WTC11 (cell line): ENCODE measurements around the gene LAMA2. TPM values are rescaled to one million over a fixed set of nuclear protein-coding genes. Genes with fewer than 3 reads are reported as not detected.

Experiments
- ATAC-seq: fragments of 200-7000 bp; cut with Tn5 transposase; 2 replicates; pipeline ENCODE4 v1.10.0; 2021; ENCODE audit warnings: mild to moderate bottlenecking, moderate library complexity
- CTCF ChIA-PET: fragments of 300-600 bp; sonication (Branson Sonifier 250); formaldehyde crosslinking; loops from one replicate; lab custom pipeline; 2021; ENCODE audit warnings: antibody characterized with exemption; lab: Charles Lee
- POLR2A ChIA-PET: fragments of 350-600 bp; sonication (Branson Sonifier 250); formaldehyde crosslinking; loops from one replicate; lab custom pipeline; 2021; ENCODE audit warnings: antibody characterized with exemption; lab: Charles Lee
- DNase-seq: peaks from one replicate; pipeline ENCODE4 v3.0.0; 2021; ENCODE audit warnings: low spot score
- H3K27ac Mint-ChIP-seq: 2 replicates; pipeline ENCODE4 v1.8.0; 2021; ENCODE audit warnings: mixed read lengths
- H3K27me3 Mint-ChIP-seq: 2 replicates; pipeline ENCODE4 v1.8.0; 2021; ENCODE audit warnings: low read depth, mild to moderate bottlenecking, moderate library complexity, mixed read lengths
- H3K36me3 Mint-ChIP-seq: 2 replicates; pipeline ENCODE4 v1.8.0; 2021; ENCODE audit warnings: mixed read lengths
- H3K4me1 Mint-ChIP-seq: 2 replicates; pipeline ENCODE4 v1.8.0; 2022; ENCODE audit warnings: mixed read lengths
- H3K4me3 Mint-ChIP-seq: 2 replicates; pipeline ENCODE4 v1.8.0; 2021; ENCODE audit warnings: mild to moderate bottlenecking, moderate library complexity, mixed read lengths
- H3K9me3 Mint-ChIP-seq: 2 replicates; pipeline ENCODE4 v1.8.0; 2021; ENCODE audit warnings: mixed read lengths
- CBFB ChIP-seq: sonication (generic); formaldehyde crosslinking; IDR thresholded peaks from 2 replicates; pipeline ENCODE4 v1.8.1; 2022; ENCODE audit warnings: mild to moderate bottlenecking, low read depth, missing genetic modification reagents
- ETV6 ChIP-seq: sonication (generic); formaldehyde crosslinking; IDR thresholded peaks from 2 replicates; pipeline ENCODE4 v1.8.1; 2022; ENCODE audit warnings: mild to moderate bottlenecking, missing genetic modification reagents
- FOXK1 ChIP-seq: sonication (generic); formaldehyde crosslinking; IDR thresholded peaks from 2 replicates; pipeline ENCODE4 v1.8.0; 2022; ENCODE audit warnings: mild to moderate bottlenecking, moderate library complexity, missing genetic modification reagents
- HMGA2 ChIP-seq: fragments of 250-450 bp; sonication (Bioruptor Pico); IDR thresholded peaks from 2 replicates; pipeline ENCODE4 v1.4.0; 2021; ENCODE audit warnings: mild to moderate bottlenecking, moderate library complexity
- JAZF1 ChIP-seq: fragments of 250-450 bp; sonication (Bioruptor Pico); IDR thresholded peaks from 2 replicates; pipeline ENCODE4 v1.9.0; 2021; ENCODE audit warnings: moderate library complexity, mild to moderate bottlenecking, inconsistent platforms
- RORB ChIP-seq: fragments of 250-450 bp; sonication (Bioruptor Pico); IDR thresholded peaks from 2 replicates; pipeline ENCODE4 v1.9.0; 2021; ENCODE audit warnings: mild to moderate bottlenecking
- ZBTB21 ChIP-seq: sonication (generic); formaldehyde crosslinking; IDR thresholded peaks from 2 replicates; pipeline ENCODE4 v1.8.1; 2023; ENCODE audit warnings: mild to moderate bottlenecking, missing genetic modification reagents, borderline replicate concordance
- ZNF423 ChIP-seq: fragments of 250-450 bp; sonication (Bioruptor Pico); IDR thresholded peaks from 2 replicates; pipeline ENCODE4 v2.1.2; 2022; ENCODE audit warnings: mild to moderate bottlenecking, moderate library complexity
- total RNA-seq: library from RNA; stranded (reverse); gene quantifications from 3 replicates; pipeline ENCODE4 v1.2.3, GENCODE V29; 2021
- TF ChIP-seq, protein P1 (sequence below): sonication (generic); formaldehyde crosslinking; IDR thresholded peaks from 2 replicates; pipeline ENCODE4 v1.8.0; 2022; ENCODE audit warnings: mild to moderate bottlenecking, missing genetic modification reagents
- TF ChIP-seq, protein P2 (sequence below): sonication (generic); formaldehyde crosslinking; IDR thresholded peaks from 2 replicates; pipeline ENCODE4 v1.8.0; 2022; ENCODE audit warnings: mild to moderate bottlenecking, missing genetic modification reagents
- TF ChIP-seq, protein P3 (sequence below): fragments of 200-600 bp; IDR thresholded peaks from 2 replicates; pipeline ENCODE4 v1.8.0; 2022; ENCODE audit warnings: antibody characterized with exemption
- TF ChIP-seq, protein P4 (sequence below): fragments of 250-450 bp; sonication (Bioruptor Pico); IDR thresholded peaks from 2 replicates; pipeline ENCODE4 v1.9.0; 2021; ENCODE audit warnings: mild to moderate bottlenecking, borderline replicate concordance
- TF ChIP-seq, protein P5 (sequence below): sonication (generic); formaldehyde crosslinking; IDR thresholded peaks from 2 replicates; pipeline ENCODE4 v1.8.1; 2022; ENCODE audit warnings: mild to moderate bottlenecking, moderate library complexity, missing genetic modification reagents
- TF ChIP-seq, protein P6 (sequence below): sonication (generic); formaldehyde crosslinking; IDR thresholded peaks from 2 replicates; pipeline ENCODE4 v1.8.1; 2023; ENCODE audit warnings: mild to moderate bottlenecking, missing genetic modification reagents
- TF ChIP-seq, protein P7 (sequence below): sonication (generic); formaldehyde crosslinking; conservative IDR thresholded peaks from 2 replicates; pipeline ENCODE4 v1.8.1; 2023; ENCODE audit warnings: mild to moderate bottlenecking, low read depth, missing genetic modification reagents, moderate library complexity
- TF ChIP-seq, protein P8 (sequence below): sonication (generic); formaldehyde crosslinking; IDR thresholded peaks from 2 replicates; pipeline ENCODE4 v1.8.0; 2023; ENCODE audit warnings: mild to moderate bottlenecking, missing genetic modification reagents

The LAMA2 gene
- total RNA-seq, 1 experiment from 2014 or later, result 6.6 TPM

DNA sequence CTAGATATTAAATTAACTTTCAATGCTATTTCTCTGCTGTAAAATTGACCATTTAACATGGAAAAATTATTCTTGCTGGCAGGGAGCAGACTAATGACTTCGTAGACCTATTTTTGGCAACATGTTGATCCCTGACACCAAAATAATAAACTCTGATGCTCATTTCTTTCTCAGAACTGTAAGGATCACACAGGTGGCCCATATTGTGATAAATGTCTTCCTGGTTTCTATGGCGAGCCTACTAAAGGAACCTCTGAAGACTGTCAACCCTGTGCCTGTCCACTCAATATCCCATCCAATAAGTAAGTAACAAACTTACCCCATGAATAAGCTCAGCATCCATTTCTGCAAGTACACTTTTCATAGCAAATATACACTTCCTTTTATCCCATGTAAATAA lies 387.5 kb downstream of the LAMA2 start (continued):
- TF ChIP-seq, protein P1, sequence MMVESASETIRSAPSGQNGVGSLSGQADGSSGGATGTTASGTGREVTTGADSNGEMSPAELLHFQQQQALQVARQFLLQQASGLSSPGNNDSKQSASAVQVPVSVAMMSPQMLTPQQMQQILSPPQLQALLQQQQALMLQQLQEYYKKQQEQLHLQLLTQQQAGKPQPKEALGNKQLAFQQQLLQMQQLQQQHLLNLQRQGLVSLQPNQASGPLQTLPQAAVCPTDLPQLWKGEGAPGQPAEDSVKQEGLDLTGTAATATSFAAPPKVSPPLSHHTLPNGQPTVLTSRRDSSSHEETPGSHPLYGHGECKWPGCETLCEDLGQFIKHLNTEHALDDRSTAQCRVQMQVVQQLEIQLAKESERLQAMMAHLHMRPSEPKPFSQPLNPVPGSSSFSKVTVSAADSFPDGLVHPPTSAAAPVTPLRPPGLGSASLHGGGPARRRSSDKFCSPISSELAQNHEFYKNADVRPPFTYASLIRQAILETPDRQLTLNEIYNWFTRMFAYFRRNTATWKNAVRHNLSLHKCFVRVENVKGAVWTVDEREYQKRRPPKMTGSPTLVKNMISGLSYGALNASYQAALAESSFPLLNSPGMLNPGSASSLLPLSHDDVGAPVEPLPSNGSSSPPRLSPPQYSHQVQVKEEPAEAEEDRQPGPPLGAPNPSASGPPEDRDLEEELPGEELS (CRISPR knock-in tag), result no peak
- TF ChIP-seq, protein P2, sequence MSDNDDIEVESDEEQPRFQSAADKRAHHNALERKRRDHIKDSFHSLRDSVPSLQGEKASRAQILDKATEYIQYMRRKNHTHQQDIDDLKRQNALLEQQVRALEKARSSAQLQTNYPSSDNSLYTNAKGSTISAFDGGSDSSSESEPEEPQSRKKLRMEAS (CRISPR knock-in tag), result no peak
- no peak for TF ChIP-seq ETV6 (CRISPR knock-in tag)

DNA sequence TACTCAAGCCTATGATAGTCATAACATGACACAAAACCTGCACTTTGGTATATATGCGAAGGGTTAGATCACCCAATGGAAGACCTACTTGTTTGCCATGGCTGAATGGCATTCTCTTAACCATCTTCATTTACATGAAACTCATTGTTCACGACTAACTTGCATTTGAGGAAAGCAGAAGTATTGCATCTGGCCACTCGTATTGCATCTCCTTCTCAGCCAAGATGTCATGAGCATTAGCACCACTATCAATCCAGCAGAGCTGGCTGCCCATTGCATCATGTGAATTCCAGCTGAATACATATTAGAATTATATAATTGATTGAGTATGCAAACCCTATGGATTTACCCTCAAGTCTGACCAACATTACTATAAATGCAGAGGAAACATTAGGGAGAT lies 390.2 kb downstream of the LAMA2 start:
- CTCF ChIA-PET, result no interaction called here
- ATAC-seq (peak; percentile 44), DNase-seq (no peak)
- TF ChIP-seq, protein P3, sequence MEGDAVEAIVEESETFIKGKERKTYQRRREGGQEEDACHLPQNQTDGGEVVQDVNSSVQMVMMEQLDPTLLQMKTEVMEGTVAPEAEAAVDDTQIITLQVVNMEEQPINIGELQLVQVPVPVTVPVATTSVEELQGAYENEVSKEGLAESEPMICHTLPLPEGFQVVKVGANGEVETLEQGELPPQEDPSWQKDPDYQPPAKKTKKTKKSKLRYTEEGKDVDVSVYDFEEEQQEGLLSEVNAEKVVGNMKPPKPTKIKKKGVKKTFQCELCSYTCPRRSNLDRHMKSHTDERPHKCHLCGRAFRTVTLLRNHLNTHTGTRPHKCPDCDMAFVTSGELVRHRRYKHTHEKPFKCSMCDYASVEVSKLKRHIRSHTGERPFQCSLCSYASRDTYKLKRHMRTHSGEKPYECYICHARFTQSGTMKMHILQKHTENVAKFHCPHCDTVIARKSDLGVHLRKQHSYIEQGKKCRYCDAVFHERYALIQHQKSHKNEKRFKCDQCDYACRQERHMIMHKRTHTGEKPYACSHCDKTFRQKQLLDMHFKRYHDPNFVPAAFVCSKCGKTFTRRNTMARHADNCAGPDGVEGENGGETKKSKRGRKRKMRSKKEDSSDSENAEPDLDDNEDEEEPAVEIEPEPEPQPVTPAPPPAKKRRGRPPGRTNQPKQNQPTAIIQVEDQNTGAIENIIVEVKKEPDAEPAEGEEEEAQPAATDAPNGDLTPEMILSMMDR, result no peak
- TF ChIP-seq, protein P1 (CRISPR knock-in tag), result no peak
- TF ChIP-seq, protein P4, sequence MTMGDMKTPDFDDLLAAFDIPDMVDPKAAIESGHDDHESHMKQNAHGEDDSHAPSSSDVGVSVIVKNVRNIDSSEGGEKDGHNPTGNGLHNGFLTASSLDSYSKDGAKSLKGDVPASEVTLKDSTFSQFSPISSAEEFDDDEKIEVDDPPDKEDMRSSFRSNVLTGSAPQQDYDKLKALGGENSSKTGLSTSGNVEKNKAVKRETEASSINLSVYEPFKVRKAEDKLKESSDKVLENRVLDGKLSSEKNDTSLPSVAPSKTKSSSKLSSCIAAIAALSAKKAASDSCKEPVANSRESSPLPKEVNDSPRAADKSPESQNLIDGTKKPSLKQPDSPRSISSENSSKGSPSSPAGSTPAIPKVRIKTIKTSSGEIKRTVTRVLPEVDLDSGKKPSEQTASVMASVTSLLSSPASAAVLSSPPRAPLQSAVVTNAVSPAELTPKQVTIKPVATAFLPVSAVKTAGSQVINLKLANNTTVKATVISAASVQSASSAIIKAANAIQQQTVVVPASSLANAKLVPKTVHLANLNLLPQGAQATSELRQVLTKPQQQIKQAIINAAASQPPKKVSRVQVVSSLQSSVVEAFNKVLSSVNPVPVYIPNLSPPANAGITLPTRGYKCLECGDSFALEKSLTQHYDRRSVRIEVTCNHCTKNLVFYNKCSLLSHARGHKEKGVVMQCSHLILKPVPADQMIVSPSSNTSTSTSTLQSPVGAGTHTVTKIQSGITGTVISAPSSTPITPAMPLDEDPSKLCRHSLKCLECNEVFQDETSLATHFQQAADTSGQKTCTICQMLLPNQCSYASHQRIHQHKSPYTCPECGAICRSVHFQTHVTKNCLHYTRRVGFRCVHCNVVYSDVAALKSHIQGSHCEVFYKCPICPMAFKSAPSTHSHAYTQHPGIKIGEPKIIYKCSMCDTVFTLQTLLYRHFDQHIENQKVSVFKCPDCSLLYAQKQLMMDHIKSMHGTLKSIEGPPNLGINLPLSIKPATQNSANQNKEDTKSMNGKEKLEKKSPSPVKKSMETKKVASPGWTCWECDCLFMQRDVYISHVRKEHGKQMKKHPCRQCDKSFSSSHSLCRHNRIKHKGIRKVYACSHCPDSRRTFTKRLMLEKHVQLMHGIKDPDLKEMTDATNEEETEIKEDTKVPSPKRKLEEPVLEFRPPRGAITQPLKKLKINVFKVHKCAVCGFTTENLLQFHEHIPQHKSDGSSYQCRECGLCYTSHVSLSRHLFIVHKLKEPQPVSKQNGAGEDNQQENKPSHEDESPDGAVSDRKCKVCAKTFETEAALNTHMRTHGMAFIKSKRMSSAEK, result no peak
- TF ChIP-seq, protein P5, sequence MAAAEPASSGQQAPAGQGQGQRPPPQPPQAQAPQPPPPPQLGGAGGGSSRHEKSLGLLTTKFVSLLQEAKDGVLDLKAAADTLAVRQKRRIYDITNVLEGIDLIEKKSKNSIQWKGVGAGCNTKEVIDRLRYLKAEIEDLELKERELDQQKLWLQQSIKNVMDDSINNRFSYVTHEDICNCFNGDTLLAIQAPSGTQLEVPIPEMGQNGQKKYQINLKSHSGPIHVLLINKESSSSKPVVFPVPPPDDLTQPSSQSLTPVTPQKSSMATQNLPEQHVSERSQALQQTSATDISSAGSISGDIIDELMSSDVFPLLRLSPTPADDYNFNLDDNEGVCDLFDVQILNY, result no peak
- no peak for TF ChIP-seq FOXK1 (CRISPR knock-in tag)
- TF ChIP-seq CBFB (CRISPR knock-in tag), result no peak
- TF ChIP-seq, protein P6, sequence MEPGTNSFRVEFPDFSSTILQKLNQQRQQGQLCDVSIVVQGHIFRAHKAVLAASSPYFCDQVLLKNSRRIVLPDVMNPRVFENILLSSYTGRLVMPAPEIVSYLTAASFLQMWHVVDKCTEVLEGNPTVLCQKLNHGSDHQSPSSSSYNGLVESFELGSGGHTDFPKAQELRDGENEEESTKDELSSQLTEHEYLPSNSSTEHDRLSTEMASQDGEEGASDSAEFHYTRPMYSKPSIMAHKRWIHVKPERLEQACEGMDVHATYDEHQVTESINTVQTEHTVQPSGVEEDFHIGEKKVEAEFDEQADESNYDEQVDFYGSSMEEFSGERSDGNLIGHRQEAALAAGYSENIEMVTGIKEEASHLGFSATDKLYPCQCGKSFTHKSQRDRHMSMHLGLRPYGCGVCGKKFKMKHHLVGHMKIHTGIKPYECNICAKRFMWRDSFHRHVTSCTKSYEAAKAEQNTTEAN (CRISPR knock-in tag), result no peak
- no peak for TF ChIP-seq ZNF423 (CRISPR knock-in tag)
- no peak for TF ChIP-seq RORB (CRISPR knock-in tag)
- TF ChIP-seq JAZF1 (CRISPR knock-in tag), result no peak
- no peak for TF ChIP-seq ZBTB21 (CRISPR knock-in tag)
- TF ChIP-seq HMGA2 (CRISPR knock-in tag), result no peak
- TF ChIP-seq, protein P7, sequence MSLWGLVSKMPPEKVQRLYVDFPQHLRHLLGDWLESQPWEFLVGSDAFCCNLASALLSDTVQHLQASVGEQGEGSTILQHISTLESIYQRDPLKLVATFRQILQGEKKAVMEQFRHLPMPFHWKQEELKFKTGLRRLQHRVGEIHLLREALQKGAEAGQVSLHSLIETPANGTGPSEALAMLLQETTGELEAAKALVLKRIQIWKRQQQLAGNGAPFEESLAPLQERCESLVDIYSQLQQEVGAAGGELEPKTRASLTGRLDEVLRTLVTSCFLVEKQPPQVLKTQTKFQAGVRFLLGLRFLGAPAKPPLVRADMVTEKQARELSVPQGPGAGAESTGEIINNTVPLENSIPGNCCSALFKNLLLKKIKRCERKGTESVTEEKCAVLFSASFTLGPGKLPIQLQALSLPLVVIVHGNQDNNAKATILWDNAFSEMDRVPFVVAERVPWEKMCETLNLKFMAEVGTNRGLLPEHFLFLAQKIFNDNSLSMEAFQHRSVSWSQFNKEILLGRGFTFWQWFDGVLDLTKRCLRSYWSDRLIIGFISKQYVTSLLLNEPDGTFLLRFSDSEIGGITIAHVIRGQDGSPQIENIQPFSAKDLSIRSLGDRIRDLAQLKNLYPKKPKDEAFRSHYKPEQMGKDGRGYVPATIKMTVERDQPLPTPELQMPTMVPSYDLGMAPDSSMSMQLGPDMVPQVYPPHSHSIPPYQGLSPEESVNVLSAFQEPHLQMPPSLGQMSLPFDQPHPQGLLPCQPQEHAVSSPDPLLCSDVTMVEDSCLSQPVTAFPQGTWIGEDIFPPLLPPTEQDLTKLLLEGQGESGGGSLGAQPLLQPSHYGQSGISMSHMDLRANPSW (CRISPR knock-in tag), result no peak
- TF ChIP-seq, protein P8, sequence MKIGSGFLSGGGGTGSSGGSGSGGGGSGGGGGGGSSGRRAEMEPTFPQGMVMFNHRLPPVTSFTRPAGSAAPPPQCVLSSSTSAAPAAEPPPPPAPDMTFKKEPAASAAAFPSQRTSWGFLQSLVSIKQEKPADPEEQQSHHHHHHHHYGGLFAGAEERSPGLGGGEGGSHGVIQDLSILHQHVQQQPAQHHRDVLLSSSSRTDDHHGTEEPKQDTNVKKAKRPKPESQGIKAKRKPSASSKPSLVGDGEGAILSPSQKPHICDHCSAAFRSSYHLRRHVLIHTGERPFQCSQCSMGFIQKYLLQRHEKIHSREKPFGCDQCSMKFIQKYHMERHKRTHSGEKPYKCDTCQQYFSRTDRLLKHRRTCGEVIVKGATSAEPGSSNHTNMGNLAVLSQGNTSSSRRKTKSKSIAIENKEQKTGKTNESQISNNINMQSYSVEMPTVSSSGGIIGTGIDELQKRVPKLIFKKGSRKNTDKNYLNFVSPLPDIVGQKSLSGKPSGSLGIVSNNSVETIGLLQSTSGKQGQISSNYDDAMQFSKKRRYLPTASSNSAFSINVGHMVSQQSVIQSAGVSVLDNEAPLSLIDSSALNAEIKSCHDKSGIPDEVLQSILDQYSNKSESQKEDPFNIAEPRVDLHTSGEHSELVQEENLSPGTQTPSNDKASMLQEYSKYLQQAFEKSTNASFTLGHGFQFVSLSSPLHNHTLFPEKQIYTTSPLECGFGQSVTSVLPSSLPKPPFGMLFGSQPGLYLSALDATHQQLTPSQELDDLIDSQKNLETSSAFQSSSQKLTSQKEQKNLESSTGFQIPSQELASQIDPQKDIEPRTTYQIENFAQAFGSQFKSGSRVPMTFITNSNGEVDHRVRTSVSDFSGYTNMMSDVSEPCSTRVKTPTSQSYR (CRISPR knock-in tag), result no peak

More for the DNA sequence above, 390.2 kb downstream of the LAMA2 start:
- Mint-ChIP-seq H3K9me3 (no peaks in the 10 kb centered on the region), H3K27me3 (no peaks in the 10 kb centered on the region), H3K36me3 (no peaks in the 10 kb centered on the region), H3K4me1 (peaks cover 30% of the 10 kb centered on the region), H3K4me3 (no peak overlapping the region), H3K27ac (no peak overlapping the region)
- POLR2A ChIA-PET, result no interaction called here
